KOPT-K1 (cell line): ENCODE data around the gene ENG.

Source experiments
- H3K27ac ChIP-seq: fragments of 200-600 bp; sonication (generic); 2 replicates; pipeline ENCODE4 v1.5.1; 2016; ENCODE audit warnings: antibody characterized with exemption, mild to moderate bottlenecking, low read depth, low read length; ENCODE audit not compliant: poor library complexity, severe bottlenecking
- H3K36me3 ChIP-seq: fragments of 200-600 bp; sonication (generic); 2 replicates; pipeline ENCODE4 v1.5.1; 2017; ENCODE audit warnings: antibody characterized with exemption, mild to moderate bottlenecking, low read length, moderate library complexity; ENCODE audit not compliant: insufficient read depth
- H3K9me3 ChIP-seq: fragments of 200-600 bp; sonication (generic); 2 replicates; pipeline ENCODE4 v1.5.1; 2017; ENCODE audit warnings: antibody characterized with exemption, low read length, mild to moderate bottlenecking; ENCODE audit not compliant: insufficient read depth, poor library complexity, severe bottlenecking

ENG gene

GRCh38 chr9:127777368-127777980, 77.0 kb downstream of the ENG start:
- peaks cover 23% of the 10 kb centered on the region for H3K36me3 ChIP-seq

GRCh38 chr9:127776924-127777289, 77.6 kb downstream of the ENG start:
- H3K9me3 ChIP-seq, result no peaks in the 10 kb centered on the region
- H3K36me3 ChIP-seq, result peaks cover 29% of the 10 kb centered on the region
- peak overlapping the region; percentile 99 for H3K27ac ChIP-seq

More at GRCh38 chr9:127777368-127777980, 77.0 kb downstream of the ENG start:
- no peaks in the 10 kb centered on the region for H3K9me3 ChIP-seq
- peak overlapping the region; percentile 99 for H3K27ac ChIP-seq

- H3K27ac ChIP-seq, result peak overlapping the region; percentile 99
- peaks cover 32% of the 10 kb centered on the region for H3K36me3 ChIP-seq
- H3K9me3 ChIP-seq, result no peaks in the 10 kb centered on the region
These were observed 78.1 kb downstream of the ENG start for GRCh38 chr9:127776195-127776923.

- Histone ChIP-seq H3K27ac (peak overlapping the region; percentile 37), H3K36me3 (peaks cover 35% of the 10 kb centered on the region), H3K9me3 (no peaks in the 10 kb centered on the region)
These were observed 80.5 kb downstream of the ENG start for GRCh38 chr9:127773981-127774380.

GRCh38 chr9:127773272-127773671, 81.2 kb downstream of the ENG start:
- no peaks in the 10 kb centered on the region for H3K9me3 ChIP-seq
- peaks cover 36% of the 10 kb centered on the region for H3K36me3 ChIP-seq
- H3K27ac ChIP-seq, result no peak overlapping the region

- H3K9me3 ChIP-seq, result no peaks in the 10 kb centered on the region
- H3K27ac ChIP-seq, result no peak overlapping the region
- H3K36me3 ChIP-seq, result peaks cover 36% of the 10 kb centered on the region
These were observed 81.9 kb downstream of the ENG start for GRCh38 chr9:127772603-127773002.

- Histone ChIP-seq H3K9me3 (no peaks in the 10 kb centered on the region), H3K36me3 (peaks cover 45% of the 10 kb centered on the region), H3K27ac (peak overlapping the region; percentile 36)
These were observed 82.8 kb downstream of the ENG start for GRCh38 chr9:127771570-127772189.

- H3K36me3 ChIP-seq, result peaks cover 52% of the 10 kb centered on the region
- H3K9me3 ChIP-seq, result no peaks in the 10 kb centered on the region
- H3K27ac ChIP-seq, result peak overlapping the region; percentile 55
These were observed 83.4 kb downstream of the ENG start for GRCh38 chr9:127770905-127771569.

- Histone ChIP-seq H3K36me3 (peaks cover 57% of the 10 kb centered on the region), H3K27ac (peak overlapping the region; percentile 55)
These were observed 83.9 kb downstream of the ENG start for GRCh38 chr9:127770583-127770904.

GRCh38 chr9:127769929-127770582, 84.4 kb downstream of the ENG start:
- Histone ChIP-seq H3K9me3 (no peaks in the 10 kb centered on the region), H3K36me3 (peaks cover 61% of the 10 kb centered on the region), H3K27ac (peak overlapping the region; percentile 55)

More at GRCh38 chr9:127770583-127770904, 83.9 kb downstream of the ENG start:
- no peaks in the 10 kb centered on the region for H3K9me3 ChIP-seq

- Histone ChIP-seq H3K36me3 (peaks cover 63% of the 10 kb centered on the region), H3K27ac (peak overlapping the region; percentile 63), H3K9me3 (no peaks in the 10 kb centered on the region)
These were observed 85.4 kb downstream of the ENG start for GRCh38 chr9:127769101-127769500.

GRCh38 chr9:127768698-127769097, 85.8 kb downstream of the ENG start:
- Histone ChIP-seq H3K36me3 (peaks cover 59% of the 10 kb centered on the region), H3K27ac (peak overlapping the region; percentile 63), H3K9me3 (no peaks in the 10 kb centered on the region)

- Histone ChIP-seq H3K27ac (peak overlapping the region; percentile 63), H3K9me3 (no peaks in the 10 kb centered on the region), H3K36me3 (peaks cover 55% of the 10 kb centered on the region)
These were observed 86.5 kb downstream of the ENG start for GRCh38 chr9:127767909-127768331.

GRCh38 chr9:127767410-127767809, 87.0 kb downstream of the ENG start:
- no peaks in the 10 kb centered on the region for H3K9me3 ChIP-seq
- H3K27ac ChIP-seq, result peak overlapping the region; percentile 63
- H3K36me3 ChIP-seq, result peaks cover 55% of the 10 kb centered on the region

GRCh38 chr9:127765418-127765817, 89.0 kb downstream of the ENG start:
- no peaks in the 10 kb centered on the region for H3K9me3 ChIP-seq
- peaks cover 63% of the 10 kb centered on the region for H3K36me3 ChIP-seq
- H3K27ac ChIP-seq, result no peak overlapping the region
